ENCODE data around the gene ARMCX1. TPM values are rescaled to one million over a fixed set of nuclear protein-coding genes. Genes with fewer than 3 reads are reported as not detected.
"Not testable (repeated sequence)": the region's sequence is repeated elsewhere in the genome, so short reads cannot be mapped to it uniquely, and the experiment has no call there.

ARMCX1 gene
- 10 to 100 TPM in 7 of 8 experiments, under 1 TPM in 1; 0.94 to 68.3 (median 45.7) TPM for total RNA-seq

- peaks cover 4 to 8% of the 10 kb centered on the region in 2 donors for H3K4me1 ChIP-seq (replicated peaks in 1 of 2)
- WGBS, 10 experiments: 0% methylated on average over 1 to 3 of the region's 20 CpGs; no CpG with 5 or more reads in 8 of the 10 experiments
- H3K27ac ChIP-seq: peak within 1 kb of the TSS; percentile 98
- in situ Hi-C loops (cut with MboI; ENCODE audit: low pct_unique_long_range_greater_than_20kb in 2 of 9, low sequenced_read_pairs in 9 of 9, unreplicated experiment in 9 of 9): no loop called here
- peak; percentile 83 to 94 (median 92) for ATAC-seq (replicated peaks in 6 of 8)
- H3K4me3 ChIP-seq: peak within 1 kb of the TSS; percentile 47 to 77 (median 65)
These were observed at the start of gene ARMCX1 for GRCh38 chrX:101550362-101550750. Gene ARMCX1, plus strand, starts transcription at chrX:101550547. Its CDS starts 2,384 bp downstream, at chrX:101552931.

GRCh38 chrX:101502929-101503328 is 47.4 kb upstream of the ARMCX1 start:
- no CpG with 5 or more reads among the region's 1 CpG for WGBS, 10 experiments
- H3K4me1 ChIP-seq (replicated peaks in 1 of 2); H3K27ac ChIP-seq; in situ Hi-C loops (cut with MboI; ENCODE audit: low pct_unique_long_range_greater_than_20kb in 2 of 9, low sequenced_read_pairs in 9 of 9, unreplicated experiment in 9 of 9); ATAC-seq (replicated peaks in 6 of 8); H3K4me3 ChIP-seq: not testable (repeated sequence)

- Histone ChIP-seq H3K27ac (no peak overlapping the region), H3K4me3 (no peak overlapping the region), H3K4me1 (replicated peaks in 1 of 2) (no peaks in the 10 kb centered on the region)
- no peak for ATAC-seq (replicated peaks in 6 of 8)
- in situ Hi-C loops (cut with MboI; ENCODE audit: low pct_unique_long_range_greater_than_20kb in 2 of 9, low sequenced_read_pairs in 9 of 9, unreplicated experiment in 9 of 9): no loop called here
These were observed 43.0 kb upstream of the ARMCX1 start for GRCh38 chrX:101507372-101507771.

- ATAC-seq (replicated peaks in 6 of 8): no peak
- no peak overlapping the region for H3K27ac ChIP-seq
- no peaks in the 10 kb centered on the region for H3K4me1 ChIP-seq (replicated peaks in 1 of 2)
- 25 to 100% (median 68%) methylated on average over 1 to 4 of the region's 4 CpGs; no CpG with 5 or more reads in 6 of the 10 experiments for WGBS, 10 experiments
- in situ Hi-C loops (cut with MboI; ENCODE audit: low pct_unique_long_range_greater_than_20kb in 2 of 9, low sequenced_read_pairs in 9 of 9, unreplicated experiment in 9 of 9): no loop called here
- no peak overlapping the region for H3K4me3 ChIP-seq
These were observed 42.4 kb upstream of the ARMCX1 start for GRCh38 chrX:101507986-101508385.

GRCh38 chrX:101530944-101531343 is 19.4 kb upstream of the ARMCX1 start:
- ATAC-seq (replicated peaks in 6 of 8): no peak
- Histone ChIP-seq H3K27ac (no peak overlapping the region), H3K4me1 (replicated peaks in 1 of 2) (no peaks in the 10 kb centered on the region), H3K4me3 (no peak overlapping the region)
- 32 to 100% (median 90%) methylated on average over 1 to 2 of the region's 2 CpGs; no CpG with 5 or more reads in 4 of the 10 experiments for WGBS, 10 experiments
- in situ Hi-C loops (cut with MboI; ENCODE audit: low pct_unique_long_range_greater_than_20kb in 2 of 9, low sequenced_read_pairs in 9 of 9, unreplicated experiment in 9 of 9): no loop called here

GRCh38 chrX:101539116-101539515 is 11.2 kb upstream of the ARMCX1 start:
- Histone ChIP-seq H3K4me1 (replicated peaks in 1 of 2) (no peaks in the 10 kb centered on the region), H3K27ac (no peak overlapping the region), H3K4me3 (no peak overlapping the region)
- in situ Hi-C loops (cut with MboI; ENCODE audit: low pct_unique_long_range_greater_than_20kb in 2 of 9, low sequenced_read_pairs in 9 of 9, unreplicated experiment in 9 of 9): no loop called here
- WGBS, 10 experiments: 66 to 95% methylated on average over 4 to 5 of the region's 25 CpGs; no CpG with 5 or more reads in 8 of the 10 experiments
- ATAC-seq (replicated peaks in 6 of 8): no peak

GRCh38 chrX:101550751-101551379 is 518 bp downstream of the ARMCX1 start:
- peak; percentile 33 to 66 (median 44) for ATAC-seq (replicated peaks in 6 of 8)
- WGBS, 10 experiments: 7 to 40% methylated on average over 6 to 8 of the region's 26 CpGs; no CpG with 5 or more reads in 8 of the 10 experiments
- in situ Hi-C loops (cut with MboI; ENCODE audit: low pct_unique_long_range_greater_than_20kb in 2 of 9, low sequenced_read_pairs in 9 of 9, unreplicated experiment in 9 of 9): no loop called here
- Histone ChIP-seq H3K27ac (peak overlapping the region; percentile 98), H3K4me3 (peak overlapping the region; percentile 47 to 77 (median 65)), H3K4me1 (replicated peaks in 1 of 2) (peaks cover 4 to 8% of the 10 kb centered on the region in 2 donors)

- in situ Hi-C loops (cut with MboI; ENCODE audit: low pct_unique_long_range_greater_than_20kb in 2 of 9, low sequenced_read_pairs in 9 of 9, unreplicated experiment in 9 of 9): no loop called here
- H3K27ac ChIP-seq: peak overlapping the region; percentile 0 to 98
- peak in 2 of 8 experiments; percentile 7 to 9 for ATAC-seq (replicated peaks in 6 of 8)
- WGBS, 10 experiments: 15 to 80% methylated on average over 1 to 4 of the region's 10 CpGs; no CpG with 5 or more reads in 8 of the 10 experiments
- H3K4me1 ChIP-seq (replicated peaks in 1 of 2): peaks cover 4 to 8% of the 10 kb centered on the region in 2 donors
- H3K4me3 ChIP-seq: peak overlapping the region; percentile 47 to 77 (median 65)
These were observed 1.0 kb downstream of the ARMCX1 start for GRCh38 chrX:101551380-101551767.

GRCh38 chrX:101552714-101553113 is 2.4 kb downstream of the ARMCX1 start:
- H3K27ac ChIP-seq: no peak overlapping the region
- in situ Hi-C loops (cut with MboI; ENCODE audit: low pct_unique_long_range_greater_than_20kb in 2 of 9, low sequenced_read_pairs in 9 of 9, unreplicated experiment in 9 of 9): no loop called here
- peaks cover 4 to 8% of the 10 kb centered on the region in 2 donors for H3K4me1 ChIP-seq (replicated peaks in 1 of 2)
- ATAC-seq (replicated peaks in 6 of 8): no peak
- no peak overlapping the region for H3K4me3 ChIP-seq
- 86 to 93% (median 90%) methylated on average over 2 to 14 of the region's 23 CpGs; no CpG with 5 or more reads in 7 of the 10 experiments for WGBS, 10 experiments

- Histone ChIP-seq H3K4me1 (replicated peaks in 1 of 2) (no peaks in the 10 kb centered on the region), H3K4me3 (no peak overlapping the region), H3K27ac (no peak overlapping the region)
- no peak for ATAC-seq (replicated peaks in 6 of 8)
- in situ Hi-C loops (cut with MboI; ENCODE audit: low pct_unique_long_range_greater_than_20kb in 2 of 9, low sequenced_read_pairs in 9 of 9, unreplicated experiment in 9 of 9): no loop called here
These were observed 14.3 kb downstream of the ARMCX1 start for GRCh38 chrX:101564651-101565050.

GRCh38 chrX:101595739-101596419 is 45.5 kb downstream of the ARMCX1 start:
- Histone ChIP-seq H3K27ac (no peak overlapping the region), H3K4me1 (replicated peaks in 1 of 2) (no peaks in the 10 kb centered on the region), H3K4me3 (no peak overlapping the region)
- peak; percentile 72 to 97 (median 88) for ATAC-seq (replicated peaks in 6 of 8)
- in situ Hi-C loops (cut with MboI; ENCODE audit: low pct_unique_long_range_greater_than_20kb in 2 of 9, low sequenced_read_pairs in 9 of 9, unreplicated experiment in 9 of 9): loop anchor here in 2 of 9 experiments (10.0 to 25.0 kb wide), 2 partner anchors 199 to 216 kb away; no protein-coding TSS in a partner anchor
- 18 to 29% methylated on average over 2 to 5 of the region's 5 CpGs; no CpG with 5 or more reads in 8 of the 10 experiments for WGBS, 10 experiments

- not testable (repeated sequence) for H3K4me1 ChIP-seq (replicated peaks in 1 of 2); H3K4me3 ChIP-seq; H3K27ac ChIP-seq; ATAC-seq (replicated peaks in 6 of 8)
- in situ Hi-C loops (cut with MboI; ENCODE audit: low pct_unique_long_range_greater_than_20kb in 2 of 9, low sequenced_read_pairs in 9 of 9, unreplicated experiment in 9 of 9): loop anchor here in 2 of 9 experiments (10.0 to 25.0 kb wide), 2 partner anchors 195 to 213 kb away; no protein-coding TSS in a partner anchor
- no CpG with 5 or more reads among the region's 8 CpGs for WGBS, 10 experiments
These were observed 49.2 kb downstream of the ARMCX1 start for GRCh38 chrX:101599592-101599991.

- in situ Hi-C loops (cut with MboI; ENCODE audit: low pct_unique_long_range_greater_than_20kb in 2 of 9, low sequenced_read_pairs in 9 of 9, unreplicated experiment in 9 of 9): no loop called here
- H3K4me3 ChIP-seq: no peak overlapping the region
- ATAC-seq (replicated peaks in 6 of 8): peak in 3 of 8 experiments; percentile 36 to 75 (median 50)
- H3K4me1 ChIP-seq (replicated peaks in 1 of 2): peaks cover 4% of the 10 kb centered on the region in 2 donors
- no peak overlapping the region for H3K27ac ChIP-seq
- 0 to 100% (median 94%) methylated on average over 1 to 2 of the region's 7 CpGs; no CpG with 5 or more reads in 5 of the 10 experiments for WGBS, 10 experiments
These were observed 51.7 kb downstream of the ARMCX1 start for GRCh38 chrX:101602077-101602476.

Data from motor neuron (in vitro differentiated cells).